Measurements from ENCODE around the gene IL17RD.
A peak's percentile ranks its signal among the peaks of the same experiment; 100 is the strongest.
"Not testable (repeated sequence)": the region's sequence is repeated elsewhere in the genome, so short reads cannot be mapped to it uniquely, and the experiment has no call there.

The IL17RD gene

GRCh38 chr3:57091521-57092273, 73.5 kb downstream of the IL17RD start:
- DNase-seq: no peak

- no peak for DNase-seq
Observed at GRCh38 chr3:57089043-57089442, 76.1 kb downstream of the IL17RD start.

- no peak for DNase-seq
Observed at GRCh38 chr3:57088503-57088902, 76.7 kb downstream of the IL17RD start.

GRCh38 chr3:57087361-57088092, 77.6 kb downstream of the IL17RD start:
- no peak for DNase-seq

- no peak for DNase-seq
Observed at GRCh38 chr3:57086201-57086600, 79.0 kb downstream of the IL17RD start.

- no peak for DNase-seq
Observed at GRCh38 chr3:57085211-57085610, 79.9 kb downstream of the IL17RD start.

- DNase-seq: not testable (repeated sequence)
Observed at GRCh38 chr3:57083266-57083995, 81.7 kb downstream of the IL17RD start.

- DNase-seq: no peak
Observed at GRCh38 chr3:57082481-57082880, 82.7 kb downstream of the IL17RD start.

GRCh38 chr3:57081173-57081572, 84.0 kb downstream of the IL17RD start:
- DNase-seq: no peak

- DNase-seq: no peak
Observed at GRCh38 chr3:57080171-57080570, 85.0 kb downstream of the IL17RD start.

- no peak for DNase-seq
Observed at GRCh38 chr3:57079474-57079831, 85.7 kb downstream of the IL17RD start.

GRCh38 chr3:57078635-57079473, 86.3 kb downstream of the IL17RD start:
- no peak for DNase-seq

GRCh38 chr3:57078344-57078634, 86.9 kb downstream of the IL17RD start:
- peak; percentile 3 for DNase-seq

GRCh38 chr3:57077630-57078343, 87.4 kb downstream of the IL17RD start:
- DNase-seq: no peak

GRCh38 chr3:57076422-57076951, 88.7 kb downstream of the IL17RD start:
- DNase-seq: no peak

- no peak for DNase-seq
Observed at GRCh38 chr3:57074135-57074534, 91.0 kb downstream of the IL17RD start.

- DNase-seq: no peak
Observed at GRCh38 chr3:57073628-57074027, 91.5 kb downstream of the IL17RD start.

GRCh38 chr3:57069503-57069902, 95.7 kb downstream of the IL17RD start:
- no peak for DNase-seq

- peak; percentile 10 for DNase-seq
Observed at GRCh38 chr3:57068437-57069089, 96.6 kb downstream of the IL17RD start.

GRCh38 chr3:57066471-57066870, 98.7 kb downstream of the IL17RD start:
- DNase-seq: no peak

- DNase-seq: no peak
Observed at GRCh38 chr3:57065588-57065987, 99.6 kb downstream of the IL17RD start.

- no peak for DNase-seq
Observed at GRCh38 chr3:57064572-57064971, 100.6 kb downstream of the IL17RD start.

Measured in activated CD4-positive, alpha-beta T cell treated with anti-CD3 and anti-CD28 coated beads, Interleukin-2, amount 50 U/mL, for 16 hours (primary cell).